HS-5 (cell line): ENCODE data around the gene MPHOSPH9.

Experiments
- DNase-seq: peaks from one replicate; pipeline ENCODE4 v3.0.0-alpha.2; 2012; ENCODE audit warnings: low read depth

MPHOSPH9 gene, protein sequence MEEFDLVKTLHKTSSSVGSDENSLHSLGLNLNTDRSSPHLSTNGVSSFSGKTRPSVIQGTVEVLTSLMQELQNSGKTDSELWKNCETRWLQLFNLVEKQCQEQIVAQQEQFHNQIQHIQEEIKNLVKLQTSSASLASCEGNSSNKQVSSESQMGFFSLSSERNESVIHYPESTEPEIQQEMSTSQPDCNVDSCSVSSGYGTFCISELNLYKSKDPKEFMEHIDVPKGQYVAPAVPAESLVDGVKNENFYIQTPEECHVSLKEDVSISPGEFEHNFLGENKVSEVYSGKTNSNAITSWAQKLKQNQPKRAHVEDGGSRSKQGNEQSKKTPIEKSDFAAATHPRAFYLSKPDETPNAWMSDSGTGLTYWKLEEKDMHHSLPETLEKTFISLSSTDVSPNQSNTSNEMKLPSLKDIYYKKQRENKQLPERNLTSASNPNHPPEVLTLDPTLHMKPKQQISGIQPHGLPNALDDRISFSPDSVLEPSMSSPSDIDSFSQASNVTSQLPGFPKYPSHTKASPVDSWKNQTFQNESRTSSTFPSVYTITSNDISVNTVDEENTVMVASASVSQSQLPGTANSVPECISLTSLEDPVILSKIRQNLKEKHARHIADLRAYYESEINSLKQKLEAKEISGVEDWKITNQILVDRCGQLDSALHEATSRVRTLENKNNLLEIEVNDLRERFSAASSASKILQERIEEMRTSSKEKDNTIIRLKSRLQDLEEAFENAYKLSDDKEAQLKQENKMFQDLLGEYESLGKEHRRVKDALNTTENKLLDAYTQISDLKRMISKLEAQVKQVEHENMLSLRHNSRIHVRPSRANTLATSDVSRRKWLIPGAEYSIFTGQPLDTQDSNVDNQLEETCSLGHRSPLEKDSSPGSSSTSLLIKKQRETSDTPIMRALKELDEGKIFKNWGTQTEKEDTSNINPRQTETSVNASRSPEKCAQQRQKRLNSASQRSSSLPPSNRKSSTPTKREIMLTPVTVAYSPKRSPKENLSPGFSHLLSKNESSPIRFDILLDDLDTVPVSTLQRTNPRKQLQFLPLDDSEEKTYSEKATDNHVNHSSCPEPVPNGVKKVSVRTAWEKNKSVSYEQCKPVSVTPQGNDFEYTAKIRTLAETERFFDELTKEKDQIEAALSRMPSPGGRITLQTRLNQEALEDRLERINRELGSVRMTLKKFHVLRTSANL

DNA sequence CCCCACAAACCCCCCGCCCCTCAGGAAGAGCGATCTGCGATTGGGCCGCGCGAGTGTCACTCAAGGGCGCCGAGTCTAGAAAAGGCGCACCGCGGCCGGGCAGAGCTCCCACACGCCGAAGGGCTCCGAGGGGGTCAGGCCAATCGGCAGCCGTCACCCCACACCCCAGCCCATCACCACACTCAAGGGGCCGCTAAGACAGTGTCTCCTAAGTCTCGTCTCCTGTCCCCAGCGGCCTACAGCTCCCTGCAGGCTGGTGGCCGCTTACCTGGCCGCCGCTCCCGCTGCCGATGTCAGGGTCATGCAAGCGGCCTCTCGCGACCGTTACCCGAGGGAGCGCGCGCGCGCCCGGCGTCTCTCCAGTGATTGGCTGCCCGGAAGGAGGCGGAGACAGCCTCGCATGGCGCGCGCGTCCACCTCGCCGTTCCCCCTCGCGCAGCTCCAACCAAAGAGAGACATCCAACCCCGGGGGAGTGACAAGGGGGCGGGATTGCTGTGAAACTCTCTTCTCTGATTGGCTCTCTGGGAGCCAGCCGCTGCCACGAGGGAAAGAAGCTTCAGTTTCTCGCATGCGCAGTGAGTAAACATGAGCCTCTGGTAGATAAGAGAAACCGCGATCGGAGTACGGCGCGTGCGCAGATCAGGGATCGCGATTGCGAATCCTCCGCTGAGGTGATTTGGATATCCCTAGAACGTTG is at the start of gene MPHOSPH9, which contains the start of gene MTRFR:
TSS of gene MPHOSPH9 (minus strand) at position 335 of the 698 bp plus-strand sequence. CDS start 2,777 bp downstream, outside the sequence.
TSS of gene MTRFR (plus strand) at position 630 of the 698 bp plus-strand sequence. CDS start 20,239 bp downstream, outside the sequence.
- DNase-seq: peak; percentile 98

GRCh38 chr12:123282111-123282510 is 49.2 kb upstream of the MPHOSPH9 start:
- no peak for DNase-seq

DNA sequence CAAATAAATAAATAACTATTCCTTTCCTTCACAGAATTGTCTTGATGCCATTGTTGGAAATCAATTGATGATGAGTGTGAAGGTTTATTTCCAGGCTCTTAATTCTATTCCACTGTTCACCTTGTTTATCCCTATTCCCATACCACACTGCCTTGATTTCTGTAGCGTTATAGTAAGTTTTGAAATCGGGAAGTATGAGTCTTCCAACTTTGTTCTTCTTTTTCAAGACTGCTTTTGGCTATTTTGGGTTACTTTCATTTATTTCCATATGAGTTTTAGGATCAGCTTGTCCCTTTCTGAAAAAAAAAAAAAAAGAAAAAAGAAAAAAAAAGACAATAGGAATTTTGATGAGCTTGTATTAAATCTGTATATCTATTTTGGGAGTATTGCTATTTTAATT is 48.0 kb upstream of the MPHOSPH9 start:
- DNase-seq: no peak

DNA sequence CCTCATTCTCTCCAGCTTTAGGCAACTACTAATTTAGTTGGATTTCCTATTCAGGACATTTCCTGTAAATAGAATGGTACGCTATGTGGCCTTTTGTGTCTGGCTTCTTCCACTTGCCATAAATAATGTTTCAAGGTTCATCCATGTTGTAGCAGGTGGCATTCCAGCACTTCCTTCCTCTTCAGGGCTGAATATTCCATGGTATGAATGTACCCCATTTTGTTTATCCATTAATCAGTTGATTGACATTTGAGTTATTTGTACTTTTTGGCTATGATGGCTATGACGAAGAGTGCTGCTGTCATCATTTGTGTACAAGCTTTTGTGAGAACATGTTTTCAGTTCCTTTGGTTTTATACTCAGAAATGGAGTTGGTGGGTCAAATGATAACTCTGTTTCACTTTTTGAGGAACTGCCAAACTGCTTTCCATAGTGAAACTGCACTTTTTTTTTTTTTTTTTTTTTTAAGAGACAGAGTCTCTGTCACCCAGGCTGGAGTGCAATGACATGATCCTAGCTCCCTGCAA is 45.2 kb upstream of the MPHOSPH9 start:
- DNase-seq: no peak

GRCh38 chr12:123273166-123273565 is 40.2 kb upstream of the MPHOSPH9 start:
- DNase-seq: no peak

DNA sequence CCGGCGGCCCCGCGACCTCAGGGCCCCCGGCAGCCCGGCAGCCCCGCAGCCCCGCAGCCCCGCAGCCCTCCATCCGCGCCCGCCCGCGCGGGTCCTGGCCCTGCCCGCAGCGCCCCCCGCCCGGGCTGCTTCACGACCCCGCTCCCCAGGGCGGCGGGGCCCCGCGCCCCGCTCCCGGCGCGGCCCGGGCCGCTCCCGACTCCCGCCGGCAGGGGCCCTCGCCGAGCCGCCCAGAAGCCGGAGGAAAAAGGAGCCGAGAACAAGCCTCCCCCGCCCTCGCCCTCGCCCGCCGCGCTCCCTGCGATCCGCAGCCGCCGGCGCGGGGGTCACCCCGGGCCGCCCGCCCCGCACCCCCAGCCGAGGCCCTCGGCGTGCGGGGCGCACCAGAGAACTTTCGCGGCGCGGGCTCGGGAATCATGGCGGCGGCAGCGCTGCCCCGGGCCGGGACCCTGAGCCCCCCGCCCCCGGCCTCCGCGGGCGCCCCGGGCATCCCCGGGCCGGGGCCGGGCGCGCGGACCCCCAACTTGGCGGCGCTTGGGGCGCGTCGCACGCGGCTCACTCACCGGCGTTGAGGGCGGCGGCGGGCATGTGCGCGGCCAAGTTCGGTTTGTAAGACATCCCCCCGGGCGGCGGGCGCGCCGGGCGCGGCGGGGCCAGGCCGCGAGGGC is 38.2 kb upstream of the MPHOSPH9 start:
- no peak for DNase-seq

DNA sequence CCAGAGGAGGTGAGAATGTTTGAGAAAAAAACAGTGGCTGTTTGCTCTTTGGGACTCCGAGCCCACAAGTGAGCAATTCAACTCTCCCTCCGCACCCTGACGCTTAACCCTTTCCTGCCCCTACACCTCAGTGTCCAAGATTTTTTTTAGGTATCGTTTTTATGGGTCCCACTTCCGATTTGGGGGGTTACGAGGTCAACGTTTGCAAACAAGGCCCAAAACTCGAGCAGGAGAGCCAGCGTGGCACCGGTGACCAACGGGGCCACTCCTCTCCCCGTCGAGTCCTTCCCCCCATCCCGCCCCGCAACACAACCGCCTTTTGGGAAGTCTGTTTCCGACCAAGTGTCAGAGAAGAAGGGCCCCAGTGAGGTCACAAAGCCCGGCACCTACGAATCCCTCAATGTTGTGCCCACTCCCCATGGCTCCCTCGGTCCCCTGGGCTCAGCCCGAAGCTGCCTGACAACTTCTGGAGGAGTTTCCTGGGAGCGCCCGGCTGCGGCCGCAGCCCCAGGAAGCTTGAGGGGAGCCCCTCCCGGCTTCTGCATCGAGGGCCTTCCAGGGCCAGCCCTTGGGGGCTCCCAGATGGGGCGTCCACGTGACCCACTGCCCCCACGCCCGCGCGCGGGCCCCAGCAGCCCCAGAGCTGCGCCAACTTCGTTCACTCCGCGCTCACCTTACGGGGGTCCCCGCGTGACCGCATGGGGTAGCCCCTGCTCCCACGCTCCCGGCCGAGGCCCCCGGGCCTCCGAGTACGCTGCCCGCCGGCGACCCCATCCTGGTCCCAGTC is 37.5 kb upstream of the MPHOSPH9 start:
- DNase-seq: no peak

- DNase-seq: no peak
These were observed 36.9 kb upstream of the MPHOSPH9 start for GRCh38 chr12:123269896-123270213.

- DNase-seq: no peak
These were observed 36.5 kb upstream of the MPHOSPH9 start for GRCh38 chr12:123269395-123269892.

- no peak for DNase-seq
These were observed 35.9 kb upstream of the MPHOSPH9 start for GRCh38 chr12:123268850-123269249.

DNA sequence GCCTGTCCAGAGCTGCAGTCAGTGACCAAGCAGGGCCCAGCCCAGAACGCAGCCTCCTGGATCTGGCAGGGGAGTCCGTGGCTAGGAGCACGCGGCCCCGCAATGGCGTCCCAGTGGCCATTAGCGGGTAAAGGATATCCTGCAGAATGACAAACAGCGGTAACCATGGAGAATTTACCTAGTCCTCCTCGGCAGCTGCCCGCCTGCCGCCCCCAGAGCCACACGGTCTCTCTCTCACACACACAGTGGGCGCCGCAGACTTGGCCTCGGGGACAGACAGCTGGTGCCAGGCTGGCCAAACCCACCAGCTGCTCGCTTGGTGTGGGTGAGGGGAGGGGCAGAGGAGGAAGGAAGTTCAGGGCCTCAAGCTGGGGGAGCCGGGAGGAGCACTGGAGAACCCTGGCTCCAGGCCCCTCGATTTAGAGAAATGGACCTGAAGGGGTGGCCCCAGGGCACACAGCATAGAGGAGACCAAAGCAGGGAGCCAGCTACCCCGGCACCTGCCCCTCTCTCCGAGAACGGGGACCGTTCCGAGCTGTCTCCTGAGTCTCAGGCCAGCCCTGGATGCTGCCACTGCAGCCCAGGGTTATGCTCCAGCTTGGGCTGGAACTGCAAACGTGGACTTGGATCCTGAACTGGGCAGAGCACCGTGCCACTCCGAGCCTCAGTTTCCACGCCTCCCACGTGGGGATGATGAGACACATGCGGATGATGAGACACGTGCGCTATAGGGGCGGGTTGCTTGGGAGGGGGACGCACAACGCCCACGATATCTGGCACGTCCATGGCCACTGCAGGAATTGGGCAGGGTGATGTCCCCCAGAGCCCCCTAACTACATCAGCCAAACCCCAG is 35.3 kb upstream of the MPHOSPH9 start:
- no peak for DNase-seq

GRCh38 chr12:123267335-123267920 is 34.5 kb upstream of the MPHOSPH9 start:
- no peak for DNase-seq

- no peak for DNase-seq
These were observed 33.8 kb upstream of the MPHOSPH9 start for GRCh38 chr12:123266679-123267277.

DNA sequence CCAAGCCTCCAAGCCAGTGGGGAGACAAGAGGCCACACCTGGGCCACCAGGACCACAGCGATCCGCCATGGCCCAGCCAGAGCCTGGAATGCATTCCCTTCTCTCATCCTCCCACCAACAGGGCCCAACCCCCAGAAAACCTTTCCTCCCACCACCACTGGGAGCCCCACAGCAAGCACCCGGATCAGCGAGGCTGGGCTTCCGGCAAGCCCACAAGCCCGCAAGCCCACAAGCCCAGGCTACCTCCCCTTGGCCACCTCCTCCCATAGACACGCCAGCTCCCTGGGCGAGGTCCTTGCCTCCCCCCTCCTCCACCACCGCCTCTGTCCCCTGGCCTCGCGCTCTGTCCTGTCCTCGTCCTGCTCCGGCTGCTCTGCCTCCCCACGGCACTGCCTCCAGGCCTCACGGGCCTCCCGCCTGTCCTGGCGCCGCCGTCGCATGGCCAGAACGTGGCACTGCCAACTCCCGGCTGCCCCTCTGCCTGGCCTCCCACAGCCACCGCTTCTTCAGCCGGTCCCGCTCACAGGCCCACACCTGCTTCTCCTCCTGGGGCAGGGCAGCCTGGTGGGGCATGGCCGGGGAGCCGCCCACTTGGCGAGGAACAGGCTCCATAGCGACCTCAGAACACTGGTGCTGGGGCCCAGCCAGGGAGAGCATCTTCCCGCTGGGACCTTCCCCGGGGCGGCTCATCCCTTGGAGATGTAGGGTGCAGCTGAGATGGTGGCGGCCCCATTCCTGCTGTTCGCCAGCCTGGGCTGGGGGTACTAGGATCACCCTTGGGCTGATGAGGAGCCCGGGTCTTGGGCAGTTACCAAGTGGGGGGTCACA is 33.1 kb upstream of the MPHOSPH9 start:
- no peak for DNase-seq

GRCh38 chr12:123264642-123265041 is 31.7 kb upstream of the MPHOSPH9 start:
- no peak for DNase-seq

GRCh38 chr12:123263196-123263817 is 30.4 kb upstream of the MPHOSPH9 start:
- no peak for DNase-seq

GRCh38 chr12:123261196-123261595 is 28.3 kb upstream of the MPHOSPH9 start:
- DNase-seq: no peak
